Measurements from ENCODE around the gene FBXO42. TPM values are rescaled to one million over a fixed set of nuclear protein-coding genes. Genes with fewer than 3 reads are reported as not detected.

FBXO42 gene
- total RNA-seq (2014; rRNA removed; shearing (Covaris generic)) = 9.7 and 12.8 TPM in 2 replicates
- polyA plus RNA-seq (2015; cell fraction: cytosol; rRNA removed) = 8.7 and 15.1 TPM in 2 replicates
- 13.2 TPM in 2 replicates for polyA plus RNA-seq (2015; cell fraction: nucleus; rRNA removed)

GRCh38 chr1:16351994-16352841, at the start of gene FBXO42:
FBXO42 (minus strand) TSS chr1:16352480; CDS start chr1:16315418, 37,062 bp downstream.
- peak; percentile 92 for DNase-seq (ENCODE audit: low read depth)

GRCh38 chr1:16398371-16398953, 46.2 kb upstream of the FBXO42 start:
- no peak for DNase-seq (ENCODE audit: low read depth)

GRCh38 chr1:16397120-16397519, 44.8 kb upstream of the FBXO42 start:
- DNase-seq (ENCODE audit: low read depth) = no peak

GRCh38 chr1:16396591-16396990, 44.3 kb upstream of the FBXO42 start:
- peak; percentile 75 for DNase-seq (ENCODE audit: low read depth)

GRCh38 chr1:16394977-16395376, 42.7 kb upstream of the FBXO42 start:
- DNase-seq (ENCODE audit: low read depth) = no peak

- DNase-seq (ENCODE audit: low read depth) = no peak
These were observed 41.6 kb upstream of the FBXO42 start for GRCh38 chr1:16393570-16394521.

GRCh38 chr1:16392740-16393569, 40.7 kb upstream of the FBXO42 start:
- no peak for DNase-seq (ENCODE audit: low read depth)

- no peak for DNase-seq (ENCODE audit: low read depth)
These were observed 39.1 kb upstream of the FBXO42 start for GRCh38 chr1:16391411-16391810.

- no peak for DNase-seq (ENCODE audit: low read depth)
These were observed 35.2 kb upstream of the FBXO42 start for GRCh38 chr1:16387201-16388188.

GRCh38 chr1:16386454-16387113, 34.3 kb upstream of the FBXO42 start:
- peak; percentile 81 for DNase-seq (ENCODE audit: low read depth)

- DNase-seq (ENCODE audit: low read depth) = no peak
These were observed 33.6 kb upstream of the FBXO42 start for GRCh38 chr1:16385659-16386453.

- DNase-seq (ENCODE audit: low read depth) = no peak
These were observed 31.6 kb upstream of the FBXO42 start for GRCh38 chr1:16383888-16384287.

GRCh38 chr1:16380868-16381267, 28.6 kb upstream of the FBXO42 start:
- DNase-seq (ENCODE audit: low read depth) = no peak

GRCh38 chr1:16378443-16378842, 26.2 kb upstream of the FBXO42 start:
- no peak for DNase-seq (ENCODE audit: low read depth)

- no peak for DNase-seq (ENCODE audit: low read depth)
These were observed 24.7 kb upstream of the FBXO42 start for GRCh38 chr1:16376971-16377370.

- peak; percentile 25 for DNase-seq (ENCODE audit: low read depth)
These were observed 23.5 kb upstream of the FBXO42 start for GRCh38 chr1:16375521-16376340.

GRCh38 chr1:16374266-16374665, 22.0 kb upstream of the FBXO42 start:
- no peak for DNase-seq (ENCODE audit: low read depth)
